ENCODE data around the gene TTC8.
"Not testable (repeated sequence)": the region's sequence is repeated elsewhere in the genome, so short reads cannot be mapped to it uniquely, and the experiment has no call there.

Gene TTC8

GRCh38 chr14:88824314-88825077, at the start of gene TTC8:
TTC8 (plus strand) TSS chr14:88824651; CDS start chr14:88824708, 57 bp downstream.
- peak; percentile 86 for DNase-seq (ENCODE audit: low spot score)

GRCh38 chr14:88775532-88775931, 48.9 kb upstream of the TTC8 start:
- DNase-seq (ENCODE audit: low spot score): no peak

- DNase-seq (ENCODE audit: low spot score): no peak
These were observed 38.5 kb upstream of the TTC8 start for GRCh38 chr14:88785911-88786310.

- no peak for DNase-seq (ENCODE audit: low spot score)
These were observed 37.7 kb upstream of the TTC8 start for GRCh38 chr14:88786715-88787114.

GRCh38 chr14:88789573-88789972, 34.9 kb upstream of the TTC8 start:
- not testable (repeated sequence) for DNase-seq (ENCODE audit: low spot score)

- no peak for DNase-seq (ENCODE audit: low spot score)
These were observed 33.8 kb upstream of the TTC8 start for GRCh38 chr14:88790501-88791251.

- DNase-seq (ENCODE audit: low spot score): no peak
These were observed 33.2 kb upstream of the TTC8 start for GRCh38 chr14:88791252-88791621.

DNA sequence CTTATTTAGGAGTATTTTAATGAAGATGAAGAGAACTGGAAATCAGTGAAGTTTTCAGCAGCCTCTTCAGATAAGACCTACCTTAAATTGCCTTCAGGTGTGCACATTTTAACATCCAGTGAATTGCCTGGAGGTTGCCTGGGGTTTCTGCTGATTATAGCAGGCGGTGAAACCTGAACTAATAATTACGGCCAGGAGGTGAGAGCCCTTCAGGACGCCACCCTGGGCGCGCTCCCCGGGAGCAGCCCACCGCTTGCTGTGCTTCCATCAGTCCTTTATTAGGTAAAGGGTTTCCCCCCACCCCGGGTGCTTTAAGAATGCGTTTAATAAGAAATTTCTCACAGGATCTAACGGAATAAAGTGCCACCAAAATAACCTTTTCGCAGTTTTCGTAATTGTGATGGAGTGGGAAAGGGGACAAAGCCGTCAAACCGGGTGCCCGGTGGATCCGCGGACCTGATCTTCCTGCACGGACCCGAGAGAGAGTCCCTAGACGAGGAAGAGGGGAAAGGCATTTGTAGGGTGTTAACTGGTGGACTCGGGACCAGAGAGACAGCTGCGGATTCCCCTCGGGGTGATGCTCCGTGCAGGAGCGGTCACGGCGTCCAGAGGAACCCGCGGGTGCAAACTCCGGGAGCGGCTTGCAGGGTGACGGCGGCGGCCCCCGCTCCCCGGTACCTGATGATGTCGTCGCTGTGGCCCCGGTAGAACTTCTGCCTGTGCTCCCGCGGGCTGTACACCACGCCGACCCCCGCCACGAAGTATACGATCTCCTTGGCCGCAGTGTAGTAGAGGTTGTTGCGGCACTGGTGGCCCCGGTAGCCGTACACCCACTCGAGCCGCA, 32.6 kb upstream of the TTC8 start:
- peak; percentile 6 for DNase-seq (ENCODE audit: low spot score)

GRCh38 chr14:88792473-88793258, 31.8 kb upstream of the TTC8 start, which contains the start of gene EML5:
EML5 (minus strand) TSS chr14:88792953; CDS start chr14:88792503, 450 bp downstream.
- peak; percentile 49 for DNase-seq (ENCODE audit: low spot score)

DNA sequence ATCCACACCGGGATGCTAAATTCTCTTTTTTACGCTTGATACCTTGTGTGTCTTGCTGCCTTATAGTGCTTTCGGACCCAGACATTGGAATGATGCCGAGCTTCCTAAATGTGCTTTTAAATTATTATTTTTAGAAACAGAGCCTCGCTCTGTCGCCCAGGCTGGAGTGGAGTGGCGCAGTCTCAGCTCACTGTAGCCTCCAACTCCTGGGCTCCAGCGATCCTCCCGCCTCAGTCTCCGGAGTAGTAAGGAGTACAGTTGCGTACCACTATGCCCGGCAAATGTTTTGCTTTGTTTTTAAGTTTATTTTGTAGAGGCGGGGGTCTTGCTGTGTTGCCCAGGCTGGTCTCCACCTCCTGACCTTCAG, 31.2 kb upstream of the TTC8 start:
- DNase-seq (ENCODE audit: low spot score): no peak

DNA sequence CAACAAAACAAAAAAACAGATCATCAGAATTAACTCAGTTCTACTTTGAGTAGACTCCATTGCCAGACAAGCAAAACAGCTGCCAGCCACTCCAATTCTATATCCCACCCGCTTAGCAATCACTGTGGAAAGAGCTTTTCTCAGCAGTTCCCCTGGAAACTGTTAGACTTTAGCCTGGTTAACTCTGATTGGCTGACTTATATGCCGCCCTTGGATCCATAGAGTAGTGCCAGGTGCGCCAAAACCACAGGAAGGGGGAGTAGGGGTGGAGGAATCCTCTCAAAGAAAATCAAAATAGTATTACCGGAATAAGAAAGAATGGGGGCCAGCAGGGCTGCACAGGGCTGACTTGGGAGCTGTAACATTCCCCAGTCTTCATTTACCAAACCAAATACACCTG, 26.3 kb upstream of the TTC8 start:
- DNase-seq (ENCODE audit: low spot score): no peak

DNA sequence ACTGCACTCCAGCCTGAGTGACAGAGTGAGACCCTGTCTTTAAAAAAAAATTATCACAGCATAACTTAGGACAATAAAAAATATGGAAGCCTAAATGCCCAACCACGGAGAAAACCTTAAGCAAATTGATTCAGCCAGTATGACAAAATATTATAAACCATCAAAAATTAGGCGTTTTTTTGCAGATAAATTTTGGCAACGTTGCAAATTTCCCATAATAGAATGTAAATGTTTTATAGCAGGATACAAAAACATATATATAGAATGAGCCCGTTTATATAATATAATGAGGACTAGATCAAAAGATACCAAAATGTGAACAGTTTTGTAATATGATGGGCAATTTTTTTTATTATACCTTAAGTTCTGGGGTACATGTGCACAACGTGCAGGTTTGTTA, 24.9 kb upstream of the TTC8 start:
- no peak for DNase-seq (ENCODE audit: low spot score)

DNA sequence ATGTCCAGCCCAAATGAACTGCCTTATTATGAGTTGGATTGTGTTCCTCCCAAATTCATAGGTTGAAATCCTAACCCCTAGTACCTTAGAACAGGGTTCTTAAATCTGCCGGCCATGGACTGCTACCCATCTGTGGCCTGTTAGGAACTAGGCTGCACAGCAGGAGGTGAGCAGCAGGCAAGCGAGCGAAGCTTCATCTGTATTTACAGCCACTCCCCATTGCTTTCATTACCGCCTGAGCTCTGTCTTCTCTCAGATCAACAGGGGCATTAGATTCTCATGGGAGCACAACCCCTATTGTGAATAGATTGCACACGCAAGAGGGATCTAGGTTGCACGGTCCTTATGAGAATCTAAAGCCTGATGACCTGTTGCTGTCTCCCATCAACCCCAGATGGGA, 21.9 kb upstream of the TTC8 start:
- DNase-seq (ENCODE audit: low spot score): no peak

GRCh38 chr14:88804035-88804434, 20.4 kb upstream of the TTC8 start:
- DNase-seq (ENCODE audit: low spot score): no peak

DNA sequence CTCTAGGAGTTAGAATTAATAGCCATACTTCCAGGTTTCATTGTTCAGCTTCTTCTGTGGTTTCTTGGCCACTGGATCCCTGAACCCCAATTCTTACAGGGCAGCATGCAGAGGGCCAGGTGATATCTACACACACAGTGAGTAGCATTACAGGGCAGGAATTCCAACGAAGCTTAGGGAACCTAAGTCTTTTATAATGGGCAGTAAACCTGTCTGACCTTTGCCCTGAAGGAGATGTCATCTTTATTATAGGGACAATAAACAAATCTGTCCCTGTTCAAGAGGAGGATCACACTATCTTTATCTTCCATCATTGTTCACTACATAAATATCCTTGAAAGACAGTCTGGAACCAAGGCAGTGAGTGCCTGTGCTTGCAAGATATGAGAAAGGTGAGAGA, 20.0 kb upstream of the TTC8 start:
- no peak for DNase-seq (ENCODE audit: low spot score)

- no peak for DNase-seq (ENCODE audit: low spot score)
These were observed 16.1 kb upstream of the TTC8 start for GRCh38 chr14:88808359-88808758.

DNA sequence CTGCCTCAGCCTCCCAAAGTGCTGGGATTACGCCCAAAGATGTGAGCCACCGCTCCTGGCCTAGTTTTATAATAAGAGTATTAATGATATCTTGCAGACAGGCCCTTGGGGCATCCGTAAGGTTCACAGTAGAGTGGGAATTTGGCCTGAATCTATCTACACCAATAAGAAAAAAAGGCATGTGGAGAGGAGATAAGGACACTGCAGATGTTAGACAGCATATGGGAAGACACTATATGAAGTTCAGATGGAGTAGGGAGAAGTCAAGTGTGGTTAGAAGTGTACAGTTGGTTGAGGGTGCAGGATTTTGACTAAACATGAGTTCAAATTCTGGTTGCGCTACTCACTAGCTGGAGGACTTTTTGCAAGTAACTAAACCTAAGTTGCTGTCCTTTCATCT, 8.5 kb upstream of the TTC8 start:
- DNase-seq (ENCODE audit: low spot score): no peak

DNA sequence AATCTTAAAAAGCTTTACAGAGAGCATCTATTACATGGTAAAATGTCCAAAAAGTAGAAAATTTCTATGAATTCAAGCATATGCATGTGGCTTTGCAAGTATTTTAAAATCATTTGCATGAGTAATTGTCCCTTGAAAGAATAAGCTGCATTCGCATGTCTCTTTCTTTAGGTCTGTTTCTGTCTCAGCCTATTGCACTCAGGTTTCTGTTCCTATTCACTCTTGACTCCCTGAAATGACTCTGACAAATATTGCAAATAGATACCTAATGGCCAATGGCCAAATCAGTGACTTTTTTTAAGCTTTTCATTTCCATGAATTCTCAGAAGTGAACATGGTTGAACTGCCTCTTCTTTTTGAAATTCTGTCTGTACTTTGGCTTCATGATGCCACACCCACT, 6.4 kb upstream of the TTC8 start:
- no peak for DNase-seq (ENCODE audit: low spot score)

- DNase-seq (ENCODE audit: low spot score): not testable (repeated sequence)
These were observed 4.8 kb upstream of the TTC8 start for GRCh38 chr14:88819674-88820073.

GRCh38 chr14:88821378-88821777, 3.1 kb upstream of the TTC8 start:
- DNase-seq (ENCODE audit: low spot score): no peak

GRCh38 chr14:88821888-88822287, 2.6 kb upstream of the TTC8 start:
- DNase-seq (ENCODE audit: low spot score): no peak

DNA sequence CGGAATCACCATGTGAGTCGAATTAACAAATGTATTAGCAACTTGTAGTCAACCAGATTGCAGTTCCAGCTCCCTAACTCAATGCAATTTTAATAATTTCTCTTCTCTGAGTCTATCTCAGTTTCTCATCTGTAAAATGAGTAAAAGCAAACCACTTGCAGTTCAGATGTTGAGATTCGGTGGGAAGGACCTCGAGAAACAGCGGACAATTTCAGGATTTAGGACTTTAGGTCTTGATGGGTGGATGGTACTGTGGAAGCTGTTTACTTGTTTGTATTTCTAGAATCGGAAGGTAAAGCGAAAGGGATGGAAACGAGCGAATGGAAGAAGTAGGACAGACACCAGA, 510 bp upstream of the TTC8 start:
- no peak for DNase-seq (ENCODE audit: low spot score)

Data from hepatic stellate cell (primary cell).